HepG2 (cell line): ENCODE measurements around the gene CBX5. TPM values are rescaled to one million over a fixed set of nuclear protein-coding genes. Genes with fewer than 3 reads are reported as not detected.

Source experiments
- ARID2 ChIP-seq: sonication (generic); formaldehyde crosslinking; IDR thresholded peaks from 2 replicates; pipeline ENCODE4 v1.8.1; 2022; ENCODE audit warnings: mild to moderate bottlenecking, missing genetic modification reagents, borderline replicate concordance
- ATF1 ChIP-seq: IDR thresholded peaks from 2 replicates; pipeline ENCODE4 v1.6.1; 2016; ENCODE audit warnings: mild to moderate bottlenecking, control low read depth
- CCDC6 ChIP-seq: sonication (generic); formaldehyde crosslinking; IDR thresholded peaks from 2 replicates; pipeline ENCODE4 v1.8.1; 2022; ENCODE audit warnings: mild to moderate bottlenecking, missing genetic modification reagents, moderate library complexity
- EEA1 ChIP-seq: sonication (generic); formaldehyde crosslinking; IDR thresholded peaks from 2 replicates; pipeline ENCODE4 v1.5.1; 2020; ENCODE audit warnings: mild to moderate bottlenecking, missing genetic modification reagents, borderline replicate concordance
- KDM5A ChIP-seq: fragments of 200-600 bp; sonication (generic); IDR thresholded peaks from 2 replicates; pipeline ENCODE4 v1.7.0; 2018; ENCODE audit warnings: antibody characterized with exemption, mild to moderate bottlenecking, low read length, borderline replicate concordance
- KLF13 ChIP-seq: sonication (generic); formaldehyde crosslinking; IDR thresholded peaks from 2 replicates; pipeline ENCODE4 v1.4.0; 2020; ENCODE audit warnings: mild to moderate bottlenecking, missing genetic modification reagents
- RARG ChIP-seq: sonication (generic); formaldehyde crosslinking; IDR thresholded peaks from 2 replicates; pipeline ENCODE4 v1.4.0; 2020; ENCODE audit warnings: low read depth, mild to moderate bottlenecking, missing genetic modification reagents
- YY1 ChIP-seq: IDR thresholded peaks from 2 replicates; pipeline ENCODE4 v1.6.1; 2011; ENCODE audit warnings: low read length, low read depth, moderate library complexity, mild to moderate bottlenecking; ENCODE audit not compliant: insufficient read depth, insufficient replicate concordance
- ZNF136 ChIP-seq: sonication (generic); formaldehyde crosslinking; IDR thresholded peaks from 2 replicates; pipeline ENCODE4 v1.8.1; 2022; ENCODE audit warnings: low read depth, mild to moderate bottlenecking, moderate library complexity, missing genetic modification reagents
- ZNF18 ChIP-seq: sonication (generic); formaldehyde crosslinking; IDR thresholded peaks from 2 replicates; pipeline ENCODE4 v1.8.0; 2022; ENCODE audit warnings: mild to moderate bottlenecking, missing genetic modification reagents; ENCODE audit not compliant: insufficient replicate concordance
- ZNF224 ChIP-seq: sonication (generic); formaldehyde crosslinking; IDR thresholded peaks from 2 replicates; pipeline ENCODE4 v1.5.0; 2020; ENCODE audit warnings: mild to moderate bottlenecking, missing genetic modification reagents
- ZNF703 ChIP-seq: sonication (generic); formaldehyde crosslinking; IDR thresholded peaks from 2 replicates; pipeline ENCODE4 v1.5.1; 2020; ENCODE audit warnings: missing genetic modification reagents, mild to moderate bottlenecking, moderate library complexity, borderline replicate concordance
- polyA plus RNA-seq, 8 experiments: library from polyadenylated mRNA; depleted of rRNA in 3 of 8; stranded (reverse) in 7 of 8; unstranded in 1 of 8; fragments of >200 nt; fragmentation: Illumina TruSeq in 4 of 8; extraction: Trizol in 4 of 8; gene quantifications; 2 replicates each; pipeline versions ENCODE4 v1.2.1 to v1.2.3, GENCODE V29; 2011 to 2016; ENCODE audit warnings: low read depth in 4 of 8, missing spikeins in 1 of 8, mixed read lengths in 1 of 8; ENCODE audit not compliant: insufficient read depth in 1 of 8
- total RNA-seq, 5 experiments: library from RNA; depleted of rRNA; stranded (reverse); fragments of >200 nt; fragmentation: Illumina TruSeq; extraction: Trizol; gene quantifications; 2 replicates each; pipeline ENCODE4 v1.2.3, GENCODE V29; 2016; ENCODE audit warnings: low read depth in 1 of 5

The CBX5 gene
- total and polyA plus RNA-seq, 2 of the 13 experiments (the other 11 are each of a cell fraction or from before 2014, with no cell fraction given) = 16.0 to 22.2 TPM

GRCh38 chr12:54281261-54281638 lies 1.3 kb upstream of the CBX5 start (continued):
- peak; percentile 77 for TF ChIP-seq ZNF18
- TF ChIP-seq ZNF703 = peak; percentile 56; the same call in 1 of the 2 replicates
- TF ChIP-seq EEA1 (CRISPR knock-in tag) = 0 out of 2 replicates have a peak, but pooled peaks have one; percentile 4
- TF ChIP-seq KDM5A = peak; percentile 15; the same call in 1 of the 2 replicates
- TF ChIP-seq CCDC6 (CRISPR knock-in tag) = 0 out of 2 replicates have a peak, but pooled peaks have one; percentile 8
- TF ChIP-seq YY1 = peak; percentile 20
- TF ChIP-seq RARG (CRISPR knock-in tag) = 0 out of 2 replicates have a peak, but pooled peaks have one; percentile 5
- TF ChIP-seq KLF13 (CRISPR knock-in tag) = 0 out of 2 replicates have a peak, but pooled peaks have one; percentile 60
- 0 out of 2 replicates have a peak, but pooled peaks have one; percentile 10 for TF ChIP-seq ARID2 (CRISPR knock-in tag)
- TF ChIP-seq ZNF224 (CRISPR knock-in tag) = 0 out of 2 replicates have a peak, but pooled peaks have one; percentile 59
- 0 out of 2 replicates have a peak, but pooled peaks have one; percentile 26 for TF ChIP-seq ATF1 (CRISPR knock-in tag)
- TF ChIP-seq ZNF136 = 0 out of 2 replicates have a peak, but pooled peaks have one; percentile 15
